22Rv1 (cell line): ENCODE results near the gene ALDOC.

ENCODE experiments used
- ZFX ChIP-seq: fragments of 450-650 bp; IDR thresholded peaks from 2 replicates; pipeline ENCODE4 v1.6.1; 2017; ENCODE audit warnings: antibody characterized with exemption, borderline replicate concordance
- TF ChIP-seq, protein P1 (sequence below): fragments of 450-650 bp; IDR thresholded peaks from 2 replicates; pipeline ENCODE4 v1.5.1; 2017; ENCODE audit warnings: mild to moderate bottlenecking

DNA sequence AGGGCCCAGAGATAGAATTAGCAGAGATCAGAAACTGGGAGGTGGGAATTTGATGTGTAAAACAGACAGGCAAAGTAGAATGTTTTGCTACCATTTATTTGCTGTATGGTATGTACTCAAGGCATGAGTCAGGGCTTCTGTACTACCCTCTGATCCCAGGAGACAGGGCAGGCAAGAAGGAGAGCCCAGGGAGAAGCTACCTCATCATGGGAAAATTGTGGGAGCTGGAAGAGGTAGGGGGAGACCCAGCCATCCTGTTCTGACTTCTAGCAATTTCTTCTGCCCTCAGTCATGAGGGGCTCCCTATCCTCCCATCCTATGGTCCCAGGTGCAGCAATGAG, 3.7 kb downstream of the ALDOC start:
- TF ChIP-seq, protein P1, sequence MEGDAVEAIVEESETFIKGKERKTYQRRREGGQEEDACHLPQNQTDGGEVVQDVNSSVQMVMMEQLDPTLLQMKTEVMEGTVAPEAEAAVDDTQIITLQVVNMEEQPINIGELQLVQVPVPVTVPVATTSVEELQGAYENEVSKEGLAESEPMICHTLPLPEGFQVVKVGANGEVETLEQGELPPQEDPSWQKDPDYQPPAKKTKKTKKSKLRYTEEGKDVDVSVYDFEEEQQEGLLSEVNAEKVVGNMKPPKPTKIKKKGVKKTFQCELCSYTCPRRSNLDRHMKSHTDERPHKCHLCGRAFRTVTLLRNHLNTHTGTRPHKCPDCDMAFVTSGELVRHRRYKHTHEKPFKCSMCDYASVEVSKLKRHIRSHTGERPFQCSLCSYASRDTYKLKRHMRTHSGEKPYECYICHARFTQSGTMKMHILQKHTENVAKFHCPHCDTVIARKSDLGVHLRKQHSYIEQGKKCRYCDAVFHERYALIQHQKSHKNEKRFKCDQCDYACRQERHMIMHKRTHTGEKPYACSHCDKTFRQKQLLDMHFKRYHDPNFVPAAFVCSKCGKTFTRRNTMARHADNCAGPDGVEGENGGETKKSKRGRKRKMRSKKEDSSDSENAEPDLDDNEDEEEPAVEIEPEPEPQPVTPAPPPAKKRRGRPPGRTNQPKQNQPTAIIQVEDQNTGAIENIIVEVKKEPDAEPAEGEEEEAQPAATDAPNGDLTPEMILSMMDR = no peak
- no peak for TF ChIP-seq ZFX
